Mucosa of rectum (tissue), 2 donors: ENCODE results near the gene DPH2.

ENCODE experiments used
- H3K27ac ChIP-seq, 2 donors: one replicate each; pipeline ENCODE4 v1.7.0; 2013; ENCODE audit warnings: inconsistent platforms in 2 of 2, low read depth in 2 of 2, low read length in 2 of 2
- H3K27me3 ChIP-seq, 2 donors: one replicate each; pipeline ENCODE4 v1.7.0; 2013; ENCODE audit warnings: low read length in 2 of 2; ENCODE audit not compliant: control insufficient read depth in 2 of 2, insufficient read depth in 2 of 2
- H3K36me3 ChIP-seq, 2 donors: one replicate each; pipeline ENCODE4 v1.7.0; 2013; ENCODE audit warnings: low read length in 2 of 2; ENCODE audit not compliant: control insufficient read depth in 2 of 2, insufficient read depth in 2 of 2
- H3K4me1 ChIP-seq, 2 donors: one replicate each; pipeline ENCODE4 v1.7.0; 2013; ENCODE audit warnings: low read length in 2 of 2, mild to moderate bottlenecking in 1 of 2; ENCODE audit not compliant: control insufficient read depth in 2 of 2, insufficient read depth in 2 of 2
- H3K4me3 ChIP-seq, 2 donors: one replicate each; pipeline ENCODE4 v1.7.0; 2013; ENCODE audit warnings: low read length in 2 of 2
- H3K9ac ChIP-seq, 2 donors: one replicate each; pipeline ENCODE4 v1.7.0; 2013; ENCODE audit warnings: low read length in 2 of 2, low read depth in 1 of 2, mild to moderate bottlenecking in 1 of 2
- H3K9me3 ChIP-seq, 2 donors: one replicate each; pipeline ENCODE4 v1.7.0; 2013; ENCODE audit warnings: low read length in 2 of 2; ENCODE audit not compliant: control insufficient read depth in 2 of 2
- donor health status: healthy.
- donor health status: Normal muscosa, but diverticular disease.

The DPH2 gene

DNA sequence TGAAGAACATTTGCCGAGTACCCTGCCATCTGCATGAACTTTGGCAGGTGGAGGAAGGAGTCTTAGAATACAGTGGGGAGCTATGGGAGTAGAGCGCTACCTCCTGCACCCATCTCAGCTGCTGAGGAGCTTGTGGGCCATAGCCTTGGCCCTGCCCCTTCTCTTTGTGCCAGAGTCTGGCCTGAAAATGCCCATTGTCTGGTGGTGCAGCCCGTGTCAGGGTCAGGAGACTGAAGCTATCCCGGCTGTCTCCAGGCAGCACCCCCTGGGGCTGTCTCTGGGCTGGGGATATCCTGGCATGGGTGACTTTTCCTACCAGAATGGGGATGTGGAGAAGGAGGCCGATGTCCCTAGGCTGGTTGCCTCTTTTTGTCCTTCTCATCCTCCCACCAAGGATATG, 15.8 kb upstream of the DPH2 start:
- H3K9me3 ChIP-seq: no peaks in the 10 kb centered on the region
- no peak overlapping the region for H3K27ac ChIP-seq
- H3K4me1 ChIP-seq: no peaks in the 10 kb centered on the region
- H3K36me3 ChIP-seq: peaks cover 23 to 39% of the 10 kb centered on the region in 2 donors
- H3K4me3 ChIP-seq: no peak overlapping the region
- H3K9ac ChIP-seq: no peak overlapping the region
- no peaks in the 10 kb centered on the region for H3K27me3 ChIP-seq

- no peak overlapping the region for H3K27ac ChIP-seq
- peaks cover 29 to 32% of the 10 kb centered on the region in 2 donors for H3K36me3 ChIP-seq
- H3K4me1 ChIP-seq: no peaks in the 10 kb centered on the region
Measured at GRCh38 chr1:43956234-43956633, 13.6 kb upstream of the DPH2 start.

GRCh38 chr1:43957407-43958040, 12.3 kb upstream of the DPH2 start:
- peaks cover 29 to 41% of the 10 kb centered on the region in 2 donors for H3K36me3 ChIP-seq
- H3K4me1 ChIP-seq: no peaks in the 10 kb centered on the region
- H3K9ac ChIP-seq: no peak overlapping the region
- H3K4me3 ChIP-seq: no peak overlapping the region
- no peak overlapping the region for H3K27ac ChIP-seq
- no peaks in the 10 kb centered on the region for H3K9me3 ChIP-seq
- H3K27me3 ChIP-seq: no peaks in the 10 kb centered on the region

More at GRCh38 chr1:43956234-43956633, 13.6 kb upstream of the DPH2 start:
- Histone ChIP-seq H3K4me3 (no peak overlapping the region), H3K27me3 (no peaks in the 10 kb centered on the region), H3K9ac (no peak overlapping the region), H3K9me3 (no peaks in the 10 kb centered on the region)

GRCh38 chr1:43958351-43959255, 11.2 kb upstream of the DPH2 start:
- Histone ChIP-seq H3K9me3 (no peaks in the 10 kb centered on the region), H3K4me1 (no peaks in the 10 kb centered on the region), H3K27me3 (no peaks in the 10 kb centered on the region), H3K9ac (no peak overlapping the region), H3K27ac (no peak overlapping the region), H3K36me3 (peaks cover 29 to 42% of the 10 kb centered on the region in 2 donors), H3K4me3 (no peak overlapping the region)

GRCh38 chr1:43960798-43961197, 9.0 kb upstream of the DPH2 start:
- H3K4me1 ChIP-seq: no peaks in the 10 kb centered on the region
- no peak overlapping the region for H3K27ac ChIP-seq
- H3K27me3 ChIP-seq: no peaks in the 10 kb centered on the region
- no peak overlapping the region for H3K9ac ChIP-seq
- no peaks in the 10 kb centered on the region for H3K9me3 ChIP-seq
- H3K36me3 ChIP-seq: peaks cover 29 to 52% of the 10 kb centered on the region in 2 donors
- no peak overlapping the region for H3K4me3 ChIP-seq

DNA sequence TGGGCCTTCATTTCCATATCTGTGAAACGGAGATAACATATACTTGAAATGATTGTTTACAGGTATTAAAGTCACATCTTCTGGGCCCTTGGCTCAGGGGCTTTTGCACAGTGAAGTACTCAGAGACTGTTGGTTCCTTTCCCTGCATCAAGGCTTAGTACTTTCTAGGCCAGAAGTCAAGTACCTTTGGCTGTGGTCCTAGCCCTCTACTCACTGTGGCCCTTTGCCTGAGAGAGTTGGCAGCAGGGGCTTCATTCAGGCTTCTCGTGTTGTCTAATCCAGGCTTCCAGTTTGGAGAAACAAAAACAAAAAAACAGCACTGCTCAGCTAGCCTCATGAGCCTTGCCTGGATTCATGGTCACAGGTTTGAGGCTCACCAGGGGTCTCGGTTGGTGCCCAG, 8.1 kb upstream of the DPH2 start:
- H3K4me1 ChIP-seq: no peaks in the 10 kb centered on the region
- H3K4me3 ChIP-seq: no peak overlapping the region
- no peak overlapping the region for H3K9ac ChIP-seq
- no peaks in the 10 kb centered on the region for H3K27me3 ChIP-seq
- no peak overlapping the region for H3K27ac ChIP-seq
- H3K36me3 ChIP-seq: peaks cover 32 to 49% of the 10 kb centered on the region in 2 donors
- H3K9me3 ChIP-seq: no peaks in the 10 kb centered on the region

GRCh38 chr1:43962324-43962723, 7.5 kb upstream of the DPH2 start:
- Histone ChIP-seq H3K9me3 (no peaks in the 10 kb centered on the region), H3K36me3 (peaks cover 30 to 43% of the 10 kb centered on the region in 2 donors), H3K27me3 (no peaks in the 10 kb centered on the region), H3K9ac (no peak overlapping the region), H3K4me3 (no peak overlapping the region), H3K4me1 (no peaks in the 10 kb centered on the region), H3K27ac (no peak overlapping the region)

GRCh38 chr1:43963006-43963405, 6.8 kb upstream of the DPH2 start:
- H3K4me3 ChIP-seq: no peak overlapping the region
- H3K27me3 ChIP-seq: no peaks in the 10 kb centered on the region
- H3K9me3 ChIP-seq: no peaks in the 10 kb centered on the region
- no peak overlapping the region for H3K27ac ChIP-seq
- peaks cover 23 to 36% of the 10 kb centered on the region in 2 donors for H3K36me3 ChIP-seq
- no peaks in the 10 kb centered on the region for H3K4me1 ChIP-seq
- H3K9ac ChIP-seq: no peak overlapping the region

- Histone ChIP-seq H3K27me3 (no peaks in the 10 kb centered on the region), H3K9me3 (no peaks in the 10 kb centered on the region), H3K9ac (no peak overlapping the region), H3K36me3 (peaks cover 16 to 27% of the 10 kb centered on the region in 2 donors), H3K4me3 (no peak overlapping the region), H3K4me1 (no peaks in the 10 kb centered on the region), H3K27ac (no peak overlapping the region)
Measured at GRCh38 chr1:43963890-43964289, 5.9 kb upstream of the DPH2 start.

DNA sequence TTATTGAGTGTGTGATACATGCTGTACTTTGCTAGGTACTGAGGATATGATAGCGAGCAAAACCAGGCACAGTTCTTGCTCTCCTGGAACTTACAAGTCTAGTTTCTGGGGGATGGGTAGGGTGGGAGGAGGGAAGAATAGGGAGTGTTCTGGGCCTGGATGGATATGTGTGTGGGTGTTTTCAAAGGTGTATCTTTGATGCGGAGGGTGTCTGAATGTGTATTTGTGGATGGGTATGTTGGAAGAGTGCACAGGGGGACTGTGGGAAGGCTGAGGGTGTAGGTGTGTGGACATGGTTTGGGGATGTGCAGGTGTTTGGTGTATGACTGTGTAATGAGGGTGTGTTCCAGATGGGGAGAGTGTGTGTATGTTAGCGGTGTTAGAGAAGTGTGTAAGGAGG, 4.5 kb upstream of the DPH2 start:
- Histone ChIP-seq H3K9me3 (no peaks in the 10 kb centered on the region), H3K36me3 (peaks cover 9 to 22% of the 10 kb centered on the region in 2 donors), H3K9ac (no peak overlapping the region), H3K27me3 (no peaks in the 10 kb centered on the region), H3K4me3 (no peak overlapping the region), H3K4me1 (peaks cover 1 to 4% of the 10 kb centered on the region in 2 donors), H3K27ac (no peak overlapping the region)
